Measurements from ENCODE around the gene HDAC5.
"Not testable (repeated sequence)": the region's sequence is repeated elsewhere in the genome, so short reads cannot be mapped to it uniquely, and the experiment has no call there.

HDAC5 gene

GRCh38 chr17:44111777-44112176 is 11.7 kb downstream of the HDAC5 start:
- DNase-seq (ENCODE audit: low read depth) = no peak

- peak; percentile 26 for DNase-seq (ENCODE audit: low read depth)
Observed at GRCh38 chr17:44110823-44111633, 12.4 kb downstream of the HDAC5 start.

- DNase-seq (ENCODE audit: low read depth) = no peak
Observed at GRCh38 chr17:44110011-44110686, 13.3 kb downstream of the HDAC5 start.

GRCh38 chr17:44109312-44109630 is 14.2 kb downstream of the HDAC5 start:
- DNase-seq (ENCODE audit: low read depth) = no peak

- DNase-seq (ENCODE audit: low read depth) = no peak
Observed at GRCh38 chr17:44108440-44109311, 14.8 kb downstream of the HDAC5 start.

GRCh38 chr17:44106801-44107200 is 16.6 kb downstream of the HDAC5 start:
- DNase-seq (ENCODE audit: low read depth) = no peak

GRCh38 chr17:44105941-44106340 is 17.5 kb downstream of the HDAC5 start:
- DNase-seq (ENCODE audit: low read depth) = no peak

- DNase-seq (ENCODE audit: low read depth) = no peak
Observed at GRCh38 chr17:44105483-44105882, 18.0 kb downstream of the HDAC5 start.

- no peak for DNase-seq (ENCODE audit: low read depth)
Observed at GRCh38 chr17:44102849-44103622, 20.4 kb downstream of the HDAC5 start.

GRCh38 chr17:44101858-44102257 is 21.6 kb downstream of the HDAC5 start:
- DNase-seq (ENCODE audit: low read depth) = not testable (repeated sequence)

- DNase-seq (ENCODE audit: low read depth) = no peak
Observed at GRCh38 chr17:44097110-44097958, 26.1 kb downstream of the HDAC5 start.

GRCh38 chr17:44095647-44096496 is 27.6 kb downstream of the HDAC5 start:
- DNase-seq (ENCODE audit: low read depth) = no peak

- DNase-seq (ENCODE audit: low read depth) = no peak
Observed at GRCh38 chr17:44095388-44095646, 28.1 kb downstream of the HDAC5 start.

- DNase-seq (ENCODE audit: low read depth) = no peak
Observed at GRCh38 chr17:44094701-44095387, 28.6 kb downstream of the HDAC5 start.

GRCh38 chr17:44093231-44093900 is 30.1 kb downstream of the HDAC5 start:
- no peak for DNase-seq (ENCODE audit: low read depth)

GRCh38 chr17:44092051-44092450 is 31.4 kb downstream of the HDAC5 start:
- no peak for DNase-seq (ENCODE audit: low read depth)

GRCh38 chr17:44091200-44091997 is 32.0 kb downstream of the HDAC5 start:
- no peak for DNase-seq (ENCODE audit: low read depth)

- no peak for DNase-seq (ENCODE audit: low read depth)
Observed at GRCh38 chr17:44088254-44088653, 35.2 kb downstream of the HDAC5 start.

Data from T follicular helper cell (primary cell).